MM.1S (cell line): ENCODE data around the gene EFCAB12.

Experiments used
- DNase-seq: peaks from one replicate; pipeline ENCODE4 v3.0.0-alpha.2; 2015
- H2AFZ ChIP-seq: fragments of 300-600 bp; sonication (generic); 2 replicates; pipeline ENCODE4 v1.6.0; 2016; ENCODE audit warnings: antibody characterized with exemption, low read length
- H3F3A ChIP-seq: fragments of 300-600 bp; sonication (generic); 2 replicates; pipeline ENCODE4 v1.6.1; 2016; ENCODE audit warnings: mild to moderate bottlenecking, antibody characterized with exemption, low read length, moderate library complexity, mixed read lengths; ENCODE audit not compliant: insufficient read depth
- H3K27ac ChIP-seq: fragments of 300-600 bp; sonication (generic); 2 replicates; pipeline ENCODE4 v1.5.1; 2016; ENCODE audit warnings: mild to moderate bottlenecking, low read length
- H3K27me3 ChIP-seq: fragments of 300-600 bp; sonication (generic); replicated peaks from 2 replicates; pipeline ENCODE4 v1.6.0; 2016; ENCODE audit warnings: low read length; ENCODE audit not compliant: insufficient read depth
- H3K36me3 ChIP-seq: fragments of 300-600 bp; sonication (generic); replicated peaks from 2 replicates; pipeline ENCODE4 v1.6.1; 2016; ENCODE audit warnings: mild to moderate bottlenecking, low read length, mixed read lengths; ENCODE audit not compliant: insufficient read depth
- H3K4me1 ChIP-seq: fragments of 300-600 bp; sonication (generic); 2 replicates; pipeline ENCODE4 v1.6.1; 2016; ENCODE audit warnings: low read length, mixed read lengths
- H3K4me2 ChIP-seq: fragments of 300-600 bp; sonication (generic); 2 replicates; pipeline ENCODE4 v1.6.0; 2016; ENCODE audit warnings: low read depth, low read length
- H3K4me3 ChIP-seq: fragments of 300-600 bp; sonication (generic); 2 replicates; pipeline ENCODE4 v1.5.1; 2016; ENCODE audit warnings: low read length, mixed read lengths
- H3K79me2 ChIP-seq: fragments of 300-600 bp; sonication (generic); 2 replicates; pipeline ENCODE4 v1.6.1; 2016; ENCODE audit warnings: mixed run types, low read length, mixed read lengths
- H3K9ac ChIP-seq: fragments of 300-600 bp; sonication (generic); 2 replicates; pipeline ENCODE4 v1.6.1; 2016; ENCODE audit warnings: low read length, mixed read lengths
- H3K9me2 ChIP-seq: fragments of 300-600 bp; sonication (generic); replicated peaks from 2 replicates; pipeline ENCODE4 v1.6.1; 2016; ENCODE audit warnings: mild to moderate bottlenecking, low read length, mixed read lengths; ENCODE audit not compliant: insufficient read depth
- H3K9me3 ChIP-seq: fragments of 300-600 bp; sonication (generic); replicated peaks from 2 replicates; pipeline ENCODE4 v1.6.1; 2016; ENCODE audit warnings: mild to moderate bottlenecking, low read length, mixed read lengths; ENCODE audit not compliant: insufficient read depth
- H4K20me1 ChIP-seq: fragments of 300-600 bp; sonication (generic); 2 replicates; pipeline ENCODE4 v1.6.1; 2016; ENCODE audit warnings: mild to moderate bottlenecking, low read length, moderate library complexity, mixed read lengths; ENCODE audit not compliant: insufficient read depth
- CTCF ChIP-seq: fragments of 300-600 bp; sonication (generic); IDR thresholded peaks from 2 replicates; pipeline ENCODE4 v1.5.1; 2016; ENCODE audit warnings: antibody characterized with exemption, low read length, mixed read lengths
- EZH2 ChIP-seq: fragments of 300-600 bp; sonication (generic); optimal IDR thresholded peaks from 2 replicates; pipeline ENCODE3; 2017; ENCODE audit warnings: low read depth, mild to moderate bottlenecking, antibody characterized with exemption, low read length, mixed read lengths
- EZH2phosphoT487 ChIP-seq: fragments of 300-600 bp; sonication (generic); IDR thresholded peaks from 2 replicates; pipeline ENCODE4 v1.6.1; 2018; ENCODE audit warnings: antibody characterized with exemption, low read length

The EFCAB12 gene

GRCh38 chr3:129439817-129440617, 11.6 kb upstream of the EFCAB12 start, which contains the start of the genes IFT122 and MBD4:
Gene IFT122 (plus strand): TSS chr3:129440224. CDS start chr3:129440331, 107 bp downstream.
Gene MBD4 (minus strand): TSS chr3:129439948. CDS start chr3:129439833, 115 bp downstream.
- peak within 1 kb of the TSS; percentile 92 for H3K27ac ChIP-seq
- H3K9ac ChIP-seq, result peak within 1 kb of the TSS; percentile 86
- H3K4me2 ChIP-seq, result peak within 1 kb of the TSS; percentile 89
- H3K9me2 ChIP-seq, result no peaks in the 10 kb centered on the region
- peak; percentile 100 for DNase-seq
- TF ChIP-seq EZH2 (no peak), EZH2phosphoT487 (no peak), CTCF (no peak)
- peaks cover 26% of the 10 kb centered on the region for H3F3A ChIP-seq
- H4K20me1 ChIP-seq, result no peaks in the 10 kb centered on the region
- H3K4me3 ChIP-seq, result peak within 1 kb of the TSS; percentile 83
- H3K27me3 ChIP-seq, result no peaks in the 10 kb centered on the region
- H3K36me3 ChIP-seq, result peaks cover 8% of the 10 kb centered on the region; the same call in 1 of the 2 replicates
- H3K9me3 ChIP-seq, result no peaks in the 10 kb centered on the region
- peaks cover 66% of the 10 kb centered on the region for H3K79me2 ChIP-seq
- peak within 1 kb of the TSS; percentile 54 for H2AFZ ChIP-seq
- H3K4me1 ChIP-seq, result peaks cover 32% of the 10 kb centered on the region

- Histone ChIP-seq H3K9ac (peak overlapping the region; percentile 75), H3K27ac (peak overlapping the region; percentile 68; the same call in 1 of the 2 replicates), H3K4me3 (peak overlapping the region; percentile 81), H3K4me1 (peaks cover 32% of the 10 kb centered on the region), H2AFZ (peak overlapping the region; percentile 51), H3K27me3 (no peaks in the 10 kb centered on the region), H3K9me2 (no peaks in the 10 kb centered on the region), H3K79me2 (peaks cover 73% of the 10 kb centered on the region), H3K9me3 (no peaks in the 10 kb centered on the region), H3K36me3 (peaks cover 8% of the 10 kb centered on the region; the same call in 1 of the 2 replicates), H4K20me1 (no peaks in the 10 kb centered on the region), H3K4me2 (peak overlapping the region; percentile 68), H3F3A (peaks cover 26% of the 10 kb centered on the region)
- TF ChIP-seq EZH2, result no peak
- peak; percentile 51 for DNase-seq
Observed at GRCh38 chr3:129439226-129439816, 10.9 kb upstream of the EFCAB12 start.

- no peaks in the 10 kb centered on the region for H4K20me1 ChIP-seq
- peaks cover 65% of the 10 kb centered on the region for H3K79me2 ChIP-seq
- H3F3A ChIP-seq, result peaks cover 21% of the 10 kb centered on the region
- H3K27ac ChIP-seq, result no peak overlapping the region
- peaks cover 29% of the 10 kb centered on the region; the same call in 1 of the 2 replicates for H3K36me3 ChIP-seq
- H3K4me3 ChIP-seq, result no peak overlapping the region
- H3K9me3 ChIP-seq, result no peaks in the 10 kb centered on the region
- H3K4me2 ChIP-seq, result peak overlapping the region; percentile 76; the same call in 1 of the 2 replicates
- no peaks in the 10 kb centered on the region for H3K9me2 ChIP-seq
- no peak for DNase-seq
- TF ChIP-seq EZH2phosphoT487 (no peak), EZH2 (no peak), CTCF (no peak)
- H3K4me1 ChIP-seq, result peaks cover 21% of the 10 kb centered on the region
- H2AFZ ChIP-seq, result no peak overlapping the region
- no peaks in the 10 kb centered on the region for H3K27me3 ChIP-seq
- no peak overlapping the region for H3K9ac ChIP-seq
Observed at GRCh38 chr3:129435367-129435766, 6.9 kb upstream of the EFCAB12 start.
